ENCODE data around the gene TMEM100.
"Not testable (repeated sequence)": the region's sequence is repeated elsewhere in the genome, so short reads cannot be mapped to it uniquely, and the experiment has no call there.

TMEM100 gene

GRCh38 chr17:55676274-55676673 lies 46.4 kb downstream of the TMEM100 start:
- Mint-ChIP-seq H3K9me3 (peaks cover 4% of the 10 kb centered on the region), H3K27ac (no peak overlapping the region), H3K27me3 (ENCODE audit: low read depth) (peaks cover 7% of the 10 kb centered on the region), H3K36me3 (ENCODE audit: low read depth) (no peaks in the 10 kb centered on the region), H3K4me1 (ENCODE audit: low read depth) (no peaks in the 10 kb centered on the region), H3K4me3 (no peak overlapping the region)
- DNase-seq (ENCODE audit: low spot score) = no peak

- H3K4me3 Mint-ChIP-seq = no peak overlapping the region
Measured at GRCh38 chr17:55673743-55674506, 48.7 kb downstream of the TMEM100 start.

GRCh38 chr17:55672585-55673501 lies 49.8 kb downstream of the TMEM100 start:
- no peak overlapping the region for H3K27ac Mint-ChIP-seq
- H3K4me3 Mint-ChIP-seq = no peak overlapping the region
- H3K9me3 Mint-ChIP-seq = peaks cover 4% of the 10 kb centered on the region
- no peaks in the 10 kb centered on the region for H3K36me3 Mint-ChIP-seq (ENCODE audit: low read depth)
- H3K27me3 Mint-ChIP-seq (ENCODE audit: low read depth) = peaks cover 2% of the 10 kb centered on the region
- H3K4me1 Mint-ChIP-seq (ENCODE audit: low read depth) = no peaks in the 10 kb centered on the region
- no peak for DNase-seq (ENCODE audit: low spot score)

More at GRCh38 chr17:55673743-55674506, 48.7 kb downstream of the TMEM100 start:
- no peak for DNase-seq (ENCODE audit: low spot score)
- Mint-ChIP-seq H3K4me1 (ENCODE audit: low read depth) (no peaks in the 10 kb centered on the region), H3K9me3 (peaks cover 4% of the 10 kb centered on the region), H3K27ac (no peak overlapping the region), H3K27me3 (ENCODE audit: low read depth) (peaks cover 7% of the 10 kb centered on the region), H3K36me3 (ENCODE audit: low read depth) (no peaks in the 10 kb centered on the region)

- H3K36me3 Mint-ChIP-seq (ENCODE audit: low read depth); H3K4me1 Mint-ChIP-seq (ENCODE audit: low read depth); H3K4me3 Mint-ChIP-seq; H3K27ac Mint-ChIP-seq; H3K27me3 Mint-ChIP-seq (ENCODE audit: low read depth); H3K9me3 Mint-ChIP-seq; DNase-seq (ENCODE audit: low spot score): not testable (repeated sequence)
Measured at GRCh38 chr17:55672010-55672409, 50.7 kb downstream of the TMEM100 start.

Measured in T-helper 2 cell treated with Interferon-gamma antibody and Interleukin-4, amounts not matched to agents 5 μg/mL and 100 μg/mL, for 36 hours (primary cell).